HG03558 (cell line): Measurements from ENCODE around the gene TIE1.

Source experiments
- ATAC-seq: cut with Tn5 transposase; IDR thresholded peaks from one replicate; pipeline ENCODE4 v1.9.1; 2021; ENCODE audit warnings: moderate number of reproducible peaks; ENCODE audit not compliant: unreplicated experiment; ENCODE audit errors: extremely low read depth

Gene TIE1

DNA sequence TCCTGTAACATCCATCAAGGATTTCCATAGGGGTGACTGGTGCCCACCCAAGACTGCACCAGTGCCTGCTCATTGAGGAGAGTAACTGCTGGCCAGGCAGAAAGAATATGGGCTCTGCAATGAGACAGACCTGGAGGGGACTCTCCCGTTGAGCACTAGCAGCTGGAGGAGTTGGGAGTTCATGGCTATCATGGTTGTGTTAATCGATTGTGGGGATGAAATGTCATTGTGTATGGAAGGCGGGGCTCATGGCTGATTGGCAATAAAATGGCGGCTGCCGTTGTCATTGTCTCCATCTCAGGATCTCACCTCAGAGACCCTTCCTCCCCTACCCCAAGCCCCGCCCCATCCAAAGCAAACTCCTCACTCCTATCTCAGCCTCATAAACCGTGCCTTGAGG lies 27.1 kb upstream of the TIE1 start:
- ATAC-seq = no peak

DNA sequence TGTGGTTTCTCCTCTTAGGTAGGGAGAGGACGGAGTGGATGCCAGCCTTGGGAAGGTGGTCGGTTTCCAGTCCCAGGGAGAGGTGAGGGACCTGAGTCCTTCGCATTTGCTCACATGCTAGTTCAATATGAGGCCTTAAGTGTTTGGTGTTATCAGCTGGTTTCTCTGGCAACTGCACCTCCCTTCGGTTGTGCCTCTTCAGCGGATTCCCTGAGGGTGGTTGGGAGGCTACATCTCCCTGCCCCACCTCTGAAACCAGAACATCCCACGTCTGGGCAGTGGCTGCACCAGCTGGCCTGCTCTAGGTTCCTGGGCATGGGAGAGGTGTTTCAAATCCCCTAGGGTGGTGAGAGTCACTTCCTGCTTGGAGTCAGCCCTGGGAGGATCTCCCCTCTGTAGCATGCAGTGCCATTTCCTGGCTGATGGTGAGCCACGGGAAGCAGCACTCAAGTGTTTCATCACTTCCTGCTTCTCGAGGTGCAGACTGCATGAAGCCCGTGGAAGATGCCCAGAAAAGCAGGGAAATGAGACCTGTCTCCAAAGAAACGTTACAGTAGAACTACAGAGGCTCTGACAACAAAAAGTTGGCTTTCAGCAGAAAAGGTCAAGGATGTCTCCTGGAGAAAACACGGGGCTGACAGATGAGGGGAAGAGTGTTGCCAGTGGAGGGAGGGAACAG lies 26.5 kb upstream of the TIE1 start:
- no peak for ATAC-seq

DNA sequence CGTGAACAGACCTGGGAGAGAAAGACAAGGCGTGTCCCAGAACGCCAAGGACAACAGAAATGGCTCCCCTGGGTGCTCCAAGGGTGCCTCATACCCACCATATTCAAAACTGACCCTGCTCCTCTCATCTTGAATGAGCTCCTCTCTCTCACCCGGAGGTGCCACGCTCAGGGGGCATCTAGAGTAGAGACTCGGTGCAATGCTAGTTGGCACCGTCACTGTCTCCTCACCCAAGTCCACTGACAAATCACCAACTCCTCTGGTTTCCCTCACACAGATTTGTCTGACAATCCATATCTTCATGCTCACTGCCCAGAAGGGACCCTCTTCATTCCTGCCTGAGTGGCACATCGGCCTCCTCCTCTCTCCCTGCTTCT lies 26.0 kb upstream of the TIE1 start:
- ATAC-seq = no peak

DNA sequence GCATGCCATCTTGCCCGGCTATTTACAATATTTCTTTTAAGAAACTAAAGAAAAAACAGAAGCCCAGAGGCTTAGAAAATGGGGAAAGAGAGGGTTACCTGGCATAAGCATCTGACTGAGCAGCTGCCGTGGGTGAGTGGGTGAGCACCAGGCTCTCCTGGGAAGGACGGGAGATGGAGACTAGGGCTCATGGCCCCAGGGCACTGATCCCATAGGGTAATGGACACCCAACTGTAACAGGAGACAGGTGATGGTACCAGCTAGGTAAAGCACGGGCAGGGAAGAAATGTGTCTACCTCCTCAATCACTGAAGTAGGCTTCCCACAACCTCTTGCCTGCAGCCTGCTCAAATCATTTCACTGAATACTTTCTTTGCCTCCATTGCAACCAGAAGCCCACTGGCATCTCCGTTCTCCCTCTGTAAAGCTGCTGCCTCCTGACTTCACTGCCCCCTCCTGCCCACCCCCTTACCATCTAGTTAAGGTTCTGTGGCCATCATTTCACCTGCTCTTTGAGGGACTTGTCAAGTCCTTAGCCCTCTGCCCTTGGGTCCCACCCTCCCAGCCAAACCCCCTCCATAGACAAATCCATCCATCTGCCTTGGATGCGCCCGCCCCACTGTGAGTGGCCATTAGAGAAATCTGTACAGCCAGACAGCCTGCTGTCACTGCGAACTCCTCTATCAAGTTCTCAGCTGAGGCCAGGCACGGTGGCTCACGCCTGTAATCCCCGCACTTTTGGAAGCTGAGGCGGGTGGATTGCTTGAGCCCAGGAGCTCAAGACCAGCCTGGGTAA lies 24.8 kb upstream of the TIE1 start:
- ATAC-seq = no peak

DNA sequence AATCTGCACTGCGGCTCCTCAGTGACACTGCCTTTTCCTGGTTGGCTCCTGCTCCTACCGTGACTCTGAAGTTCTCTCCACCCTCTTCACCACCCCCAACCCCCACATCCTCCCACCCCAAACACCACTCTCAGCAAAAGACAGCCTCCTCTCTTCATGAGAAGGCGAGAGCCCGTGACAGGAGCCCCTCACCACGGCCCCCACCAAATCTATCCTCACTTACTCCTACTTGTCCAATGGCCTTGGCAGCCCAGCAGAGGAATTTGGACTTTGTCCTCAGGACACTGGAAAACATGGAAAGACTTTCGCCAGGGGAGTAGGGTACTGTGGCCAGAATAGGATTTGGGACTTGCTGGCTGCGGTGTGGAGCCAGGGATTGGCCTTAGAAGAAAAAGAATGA lies 24.1 kb upstream of the TIE1 start:
- no peak for ATAC-seq

DNA sequence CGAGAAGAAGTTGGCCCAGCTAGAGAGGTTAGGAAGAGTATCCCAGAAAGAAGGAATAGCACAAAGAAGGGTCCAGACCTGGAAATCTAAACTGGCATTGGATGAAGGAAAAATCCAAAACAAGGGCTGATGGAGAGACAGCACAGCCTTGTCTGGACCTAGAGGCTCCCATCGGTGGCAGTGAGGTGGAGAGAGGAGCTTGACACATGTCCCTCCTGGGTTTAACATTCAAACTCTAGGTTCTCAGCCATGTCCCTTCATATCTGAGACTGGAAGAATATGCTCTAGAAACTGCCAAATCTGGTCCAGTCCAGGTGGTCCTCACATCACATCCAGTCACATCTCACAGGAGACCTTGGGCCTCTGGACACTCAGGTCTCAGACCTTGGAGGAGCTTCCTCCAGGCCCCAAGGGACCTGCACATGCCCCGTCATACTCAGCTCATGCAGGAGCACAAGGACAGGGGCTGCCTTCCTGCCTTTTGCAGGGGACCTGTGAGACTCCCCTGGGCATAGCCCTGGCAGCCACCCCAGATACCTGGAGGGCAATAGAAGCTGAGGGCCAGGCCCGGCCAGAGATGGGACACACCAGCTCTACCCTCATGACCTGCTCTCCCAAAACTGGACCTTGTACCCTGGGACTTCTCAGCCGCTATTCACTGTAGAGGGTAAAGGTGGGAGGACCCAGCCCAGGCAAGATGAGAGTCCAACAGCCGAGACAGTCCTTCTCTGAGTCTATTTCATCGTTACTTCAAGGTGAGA lies 23.5 kb upstream of the TIE1 start:
- ATAC-seq = no peak

DNA sequence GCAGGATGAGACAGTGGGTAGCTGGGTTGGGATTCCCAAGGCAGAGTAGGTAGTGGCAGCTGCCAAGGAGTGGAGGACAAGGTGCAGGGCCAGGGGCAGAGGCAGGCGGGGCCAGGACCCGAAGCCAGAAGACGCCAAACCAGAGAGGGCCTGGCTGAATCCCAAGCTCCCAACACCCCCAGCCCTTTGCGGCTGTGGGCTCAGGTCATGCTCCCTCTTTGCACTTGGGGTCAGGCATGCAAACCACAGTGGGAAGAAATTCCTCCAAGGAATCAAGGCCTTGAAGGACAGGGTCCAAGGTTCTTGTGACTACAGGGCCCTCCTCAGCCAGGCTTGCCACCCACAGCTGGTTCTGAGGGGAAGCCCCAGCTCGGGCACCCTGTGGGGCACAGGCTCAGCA lies 21.6 kb upstream of the TIE1 start:
- ATAC-seq = no peak

DNA sequence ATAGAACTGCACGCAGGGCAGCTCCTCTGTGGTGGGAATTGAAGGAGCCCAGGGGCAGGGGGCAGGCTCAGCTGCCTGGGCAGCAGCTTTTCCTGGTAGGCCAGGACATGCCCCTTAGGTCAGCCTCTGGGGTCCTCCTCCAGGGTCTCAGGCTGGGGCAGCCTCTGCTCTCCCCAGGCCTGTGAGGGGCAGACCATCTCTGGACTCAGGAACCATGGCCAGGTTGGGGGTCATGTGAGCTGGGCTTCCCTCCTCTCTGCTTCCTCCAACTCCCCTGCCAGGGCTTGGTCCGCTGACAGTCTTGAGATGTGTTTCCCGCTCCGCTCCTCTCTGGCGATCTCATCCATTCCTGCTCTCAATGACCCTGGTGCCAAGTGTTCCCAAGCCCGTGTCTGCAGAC lies 21.1 kb upstream of the TIE1 start:
- ATAC-seq = no peak

DNA sequence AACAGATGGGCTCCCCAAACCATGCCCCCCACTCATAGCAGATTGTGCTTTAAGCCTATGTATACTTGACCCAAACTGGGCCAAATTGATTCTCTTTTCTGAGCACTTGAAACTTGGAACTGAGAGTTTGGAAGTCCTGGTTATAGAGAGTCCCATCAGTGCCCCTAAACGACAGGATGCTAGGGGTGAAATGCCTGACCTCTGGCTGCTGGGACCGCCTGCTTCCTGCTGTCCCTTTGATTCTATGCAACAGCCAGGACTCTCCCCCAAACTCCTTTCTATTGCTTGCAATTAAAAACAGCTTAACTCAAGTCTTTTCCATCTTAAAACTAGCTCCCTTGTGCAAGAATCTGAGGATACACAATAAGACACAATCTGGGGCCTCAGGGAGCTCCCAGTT lies 20.1 kb upstream of the TIE1 start:
- ATAC-seq = no peak

DNA sequence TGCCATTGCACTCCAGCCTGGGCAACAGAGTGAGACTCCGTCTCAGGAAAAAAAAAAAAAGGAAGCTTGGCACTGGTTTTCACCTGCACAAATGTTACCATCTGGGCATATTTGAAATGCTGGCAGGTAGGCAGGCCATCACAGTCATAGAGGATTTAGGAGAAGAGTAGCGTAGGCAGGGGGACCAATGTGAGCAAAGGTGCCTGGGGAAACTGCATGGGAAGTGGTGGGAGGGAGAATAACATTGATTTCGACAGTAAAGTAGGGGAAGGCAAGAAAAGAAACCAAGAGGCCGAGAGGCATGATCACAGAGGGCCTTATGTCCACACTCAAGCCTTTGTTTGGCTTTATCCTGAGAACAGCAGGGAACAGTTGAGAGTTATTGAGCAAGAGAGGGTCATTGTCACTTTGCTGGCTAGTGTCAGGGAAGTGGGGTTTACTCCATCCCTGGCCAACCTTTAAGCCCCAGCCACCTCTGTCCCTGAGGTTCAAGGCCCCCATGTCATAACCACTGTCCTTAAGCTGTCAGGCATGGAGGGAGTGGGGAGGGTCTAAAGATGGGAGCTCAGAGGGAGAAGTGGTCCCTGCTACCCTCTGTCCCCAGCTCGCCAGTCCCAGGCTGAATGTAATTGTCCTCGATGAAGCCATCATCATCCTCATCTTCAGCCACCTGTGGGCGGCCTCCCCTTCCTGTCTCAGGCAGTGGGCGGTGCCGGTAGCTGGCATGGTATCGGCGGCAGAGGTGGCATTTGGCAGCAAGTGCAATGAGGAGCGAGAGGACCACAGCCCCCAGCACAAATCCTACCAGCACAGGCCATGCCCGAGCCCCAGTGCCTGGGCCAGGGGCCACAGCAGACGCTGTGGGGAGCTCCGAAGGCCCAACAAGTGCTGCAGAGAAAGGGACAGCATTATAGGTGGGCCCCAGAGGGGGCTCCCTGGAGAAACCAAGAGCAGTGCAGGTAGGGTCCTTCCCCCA lies 18.3 kb upstream of the TIE1 start:
- no peak for ATAC-seq

DNA sequence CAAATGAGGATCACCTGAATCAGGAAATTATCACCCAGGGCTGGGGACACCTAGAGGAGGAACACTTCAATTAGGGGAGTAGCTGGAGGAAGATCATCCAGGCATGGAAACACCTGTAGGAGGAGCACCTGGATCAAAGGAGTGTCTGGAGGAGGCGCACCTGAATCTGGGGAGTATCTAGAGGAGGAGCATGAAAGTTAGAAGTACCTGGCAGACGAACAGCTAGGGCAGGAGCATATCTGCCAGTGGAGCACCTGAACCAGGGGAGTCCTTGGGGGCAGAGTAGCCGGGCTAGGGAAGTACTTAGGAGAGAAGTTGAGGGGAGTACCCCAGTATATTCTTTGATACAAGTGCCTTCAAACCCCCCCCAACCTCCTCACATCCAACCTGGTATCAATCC lies 16.7 kb upstream of the TIE1 start:
- ATAC-seq = no peak

DNA sequence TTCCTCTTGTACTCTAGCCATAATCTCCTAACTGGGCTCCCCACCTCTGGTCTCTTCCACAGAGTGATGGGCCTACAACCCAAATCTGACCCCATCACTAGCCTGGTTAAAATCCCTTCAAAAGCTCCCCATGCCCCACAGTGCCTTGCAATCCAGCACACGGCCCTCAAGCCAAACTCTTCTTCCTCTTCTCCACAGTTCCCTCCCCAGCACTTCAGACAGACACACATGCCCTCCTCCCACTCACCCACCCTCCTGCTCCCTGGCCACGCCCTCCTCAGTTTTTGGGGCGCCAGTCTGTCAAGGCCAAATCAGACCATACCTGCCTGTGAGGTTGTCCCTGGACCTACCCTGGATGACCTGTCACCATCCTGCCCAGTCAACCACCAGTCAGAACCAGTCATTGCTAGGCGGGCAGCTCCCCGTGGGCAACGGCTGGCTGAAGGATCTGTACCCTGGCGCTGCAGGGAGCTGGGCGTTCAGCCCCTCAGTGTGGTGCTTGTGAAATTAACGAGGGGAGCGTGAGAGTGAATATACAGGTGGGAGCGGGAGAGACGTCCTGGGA lies 16.2 kb upstream of the TIE1 start:
- no peak for ATAC-seq

DNA sequence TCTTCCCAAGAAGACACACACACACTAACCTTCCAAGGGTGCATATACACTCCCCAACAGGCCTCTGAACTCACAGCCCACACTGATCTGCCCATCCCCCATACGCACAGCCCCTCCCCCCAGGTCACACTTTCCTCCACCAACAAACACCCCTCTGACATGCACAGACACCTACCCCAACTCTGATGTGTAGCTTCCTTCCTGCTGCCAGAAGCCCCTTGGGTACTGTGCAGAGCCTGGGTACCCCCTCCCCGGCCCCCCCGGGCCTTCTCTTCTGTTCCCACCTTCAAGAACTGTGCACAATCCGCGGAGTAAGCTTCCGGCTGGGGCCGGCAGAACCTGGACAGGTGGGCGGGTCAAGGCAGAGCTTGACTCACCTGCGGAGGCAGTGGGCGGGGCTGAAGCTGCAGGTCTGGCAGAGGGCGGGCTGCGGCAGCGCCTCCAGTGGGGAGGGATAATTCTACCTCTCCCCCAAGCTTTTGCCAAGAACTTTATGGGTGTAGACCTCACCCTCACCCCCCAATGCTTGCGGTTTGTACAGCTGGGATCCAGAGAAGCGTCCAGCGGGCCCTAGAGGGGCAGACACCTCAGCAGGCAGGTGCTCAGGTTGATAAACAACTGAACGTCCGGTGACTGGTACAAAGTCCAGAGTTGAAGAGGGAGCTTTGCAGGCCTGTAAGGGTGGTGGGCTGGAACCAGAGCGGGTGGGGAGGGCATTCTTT lies 15.4 kb upstream of the TIE1 start, which contains the start of gene C1orf210:
TSS of gene C1orf210 (minus strand) at position 313 of the 722 bp plus-strand sequence. CDS start 2,311 bp downstream, outside the sequence.
- no peak for ATAC-seq

DNA sequence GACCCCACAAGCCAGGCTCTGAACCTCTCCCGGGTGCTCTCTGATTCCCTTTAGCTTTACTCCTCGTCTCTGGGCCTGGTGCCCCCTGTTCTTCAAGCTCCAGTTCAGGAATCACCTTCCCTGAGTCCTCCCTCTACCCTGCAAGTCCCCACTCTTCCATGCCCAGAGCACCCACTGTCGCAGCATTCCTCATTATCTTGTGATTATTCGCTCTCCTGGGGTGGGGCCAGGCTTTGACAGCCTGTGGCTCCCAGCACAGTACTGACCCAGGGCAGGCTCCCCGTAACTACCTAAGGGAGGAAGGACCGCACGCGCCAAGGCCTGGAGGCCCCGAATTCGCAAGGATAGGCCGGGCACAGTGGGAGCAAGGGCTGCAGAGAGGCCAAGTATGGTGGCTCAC lies 14.7 kb upstream of the TIE1 start:
- no peak for ATAC-seq

DNA sequence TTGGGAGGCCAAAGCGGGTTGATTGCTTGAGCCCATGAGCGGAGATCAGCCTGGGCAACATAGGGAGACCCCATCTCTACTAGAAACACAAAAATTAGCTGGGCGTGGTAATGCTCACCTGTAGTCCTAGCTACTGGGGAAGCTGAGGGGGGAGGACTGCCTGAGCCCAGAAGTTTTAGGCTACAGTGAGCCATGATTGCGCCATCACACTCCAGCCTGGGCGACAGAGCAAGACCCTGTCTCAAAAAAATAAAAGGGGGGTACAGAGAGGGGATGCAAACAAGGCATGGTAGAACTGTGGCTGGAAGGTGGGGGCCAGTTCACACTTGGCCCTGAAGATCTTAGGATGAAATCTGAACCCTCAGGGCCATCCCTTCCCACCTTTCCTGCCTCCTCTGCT lies 14.2 kb upstream of the TIE1 start:
- ATAC-seq = no peak

DNA sequence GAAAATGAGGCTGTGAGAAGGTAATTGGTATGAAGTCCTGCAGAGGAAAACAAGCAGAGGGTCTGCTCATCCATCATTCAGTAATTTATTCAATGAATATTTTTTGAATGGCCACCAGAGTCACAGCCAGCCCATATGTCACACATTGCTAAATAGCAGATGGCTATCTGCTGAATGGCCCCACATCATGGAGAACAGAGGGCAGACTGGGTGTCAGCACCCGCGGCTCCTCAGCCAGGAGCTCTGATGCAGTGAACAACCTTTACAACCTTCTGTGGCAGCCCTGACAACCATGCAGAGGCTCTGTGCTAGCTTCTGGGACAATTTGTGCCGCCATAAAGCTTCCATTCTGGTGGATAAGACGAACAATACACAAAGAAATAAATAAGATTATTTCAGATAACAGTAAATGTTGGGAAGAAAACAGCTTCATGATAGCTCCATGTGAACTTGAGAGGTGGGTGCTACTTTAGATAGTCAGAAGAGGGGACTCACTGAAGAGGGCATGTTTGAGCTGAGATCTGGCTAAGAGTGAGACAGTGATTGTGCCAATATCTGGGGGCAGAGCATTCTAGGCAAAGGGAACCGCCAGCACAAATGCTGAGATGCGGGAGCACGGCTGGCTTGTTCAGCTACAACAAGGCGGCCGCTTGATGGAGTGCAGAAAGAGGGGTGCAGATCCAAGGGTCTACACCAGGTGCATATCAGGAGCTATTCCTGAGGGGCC lies 12.6 kb upstream of the TIE1 start:
- no peak for ATAC-seq

DNA sequence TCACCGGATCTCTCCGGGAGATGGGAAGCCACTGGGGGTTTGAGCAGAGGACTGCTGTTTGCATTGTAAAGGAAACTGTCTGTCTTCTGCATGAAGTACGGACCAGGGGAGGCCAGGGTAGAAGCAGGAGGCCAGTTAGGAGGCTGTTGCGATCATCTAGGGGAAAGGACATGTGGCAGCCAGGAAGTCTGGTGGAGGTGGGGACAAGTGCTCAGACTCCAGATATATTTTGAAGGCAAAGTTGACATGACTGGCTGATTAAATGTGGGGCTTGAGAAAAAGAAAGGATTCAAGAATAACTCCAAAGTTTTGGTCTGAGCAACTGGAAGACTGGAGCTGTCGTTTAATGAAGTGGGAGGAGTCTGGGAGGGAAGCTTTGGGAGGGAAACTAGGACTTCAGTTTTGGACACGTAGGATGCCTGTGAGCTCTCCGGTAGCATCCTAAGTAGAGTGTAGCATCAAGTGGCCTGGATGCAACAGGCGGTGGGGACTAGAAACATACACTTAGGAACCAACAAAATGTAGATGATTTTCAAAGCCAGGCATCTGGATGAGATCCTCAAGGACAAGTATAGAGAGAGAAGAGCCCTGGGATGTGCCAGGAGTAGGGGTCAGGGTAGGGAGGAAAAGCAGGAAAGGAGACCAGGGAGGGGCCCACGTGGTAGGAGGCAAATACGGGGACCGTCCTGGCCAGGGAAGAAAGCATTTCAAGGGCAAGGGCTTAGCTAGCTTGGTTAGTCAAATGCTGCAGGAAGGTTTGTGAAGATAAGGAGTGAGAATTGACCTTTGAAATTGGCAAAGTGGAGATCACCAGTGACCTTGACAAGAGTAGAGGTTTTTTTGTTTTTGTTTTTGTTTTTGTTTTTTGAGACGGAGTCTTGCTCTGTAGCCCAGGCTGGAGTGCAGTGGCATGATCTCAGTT lies 11.7 kb upstream of the TIE1 start:
- ATAC-seq = no peak
